Vagina (tissue), 2 donors: ENCODE data around the gene DSG3.

Experiments used
- CTCF ChIP-seq, 3 experiments: fragments of 450-650 bp in 2 of 3; fragments of 200-600 bp in 1 of 3; sonication (generic) in 1 of 3; IDR thresholded peaks; one replicate each; pipeline ENCODE4 v1.5.1; 2017 to 2019; ENCODE audit warnings: antibody characterized with exemption in 3 of 3, mild to moderate bottlenecking in 2 of 3, moderate library complexity in 2 of 3
- POLR2A ChIP-seq, 2 donors: fragments of 450-650 bp; IDR thresholded peaks; one replicate each; pipeline ENCODE4 v1.6.1; 2017; ENCODE audit warnings: antibody characterized with exemption in 2 of 2, mild to moderate bottlenecking in 2 of 2, moderate library complexity in 2 of 2
- POLR2AphosphoS5 ChIP-seq, 2 donors: sonication (generic); formaldehyde crosslinking; IDR thresholded peaks; one replicate each; pipeline ENCODE4 v1.9.0; 2017; ENCODE audit warnings: antibody characterized with exemption in 2 of 2, mild to moderate bottlenecking in 2 of 2, low read depth in 1 of 2; ENCODE audit not compliant: insufficient read depth in 1 of 2

- TF ChIP-seq CTCF (IDR thresholded peaks at IDR 0.05) = no peak
- TF ChIP-seq POLR2A (IDR thresholded peaks at IDR 0.05) = no peak
- no peak for TF ChIP-seq POLR2AphosphoS5 (IDR thresholded peaks at IDR 0.05; ENCODE audit: insufficient read depth in 1 of 2, low read depth in 1 of 2)
Measured at GRCh38 chr18:31506024-31506742, 58.6 kb downstream of the DSG3 start.
